Gastrocnemius medialis (tissue), 4 donors: ENCODE data around the gene ZFHX3. TPM values are rescaled to one million over a fixed set of nuclear protein-coding genes. Genes with fewer than 3 reads are reported as not detected.

Experiments
- ATAC-seq, 2 donors: fragments of 150-250 bp; one replicate each; pipeline ENCODE4 v1.9.1; 2016
- DNase-seq, 2 donors: peaks; one replicate each; pipeline ENCODE4 v3.0.0-alpha.2; 2019
- H3K27ac ChIP-seq, 4 donors: fragments of 200-600 bp; sonication (generic); 1 replicate in 1 of 4; 2 replicates in 3 of 4; pipeline ENCODE4 v1.5.1; 2016 to 2018; ENCODE audit warnings: mild to moderate bottlenecking in 2 of 4, moderate library complexity in 1 of 4
- H3K27me3 ChIP-seq, 3 donors: fragments of 200-600 bp; sonication (generic) in 2 of 3; 1 replicate in 1 of 3; 2 replicates in 2 of 3; pipeline versions ENCODE4 v1.5.1 to v1.6.0; 2016 to 2019; ENCODE audit warnings: mild to moderate bottlenecking in 1 of 3, moderate library complexity in 1 of 3
- H3K36me3 ChIP-seq, 2 donors: fragments of 200-600 bp; sonication (generic) in 1 of 2; one replicate each; pipeline ENCODE4 v1.5.1; 2017 to 2018
- H3K4me1 ChIP-seq, 2 donors: fragments of 200-600 bp; sonication (generic) in 1 of 2; one replicate each; pipeline ENCODE4 v1.5.1; 2016 to 2017; ENCODE audit warnings: mild to moderate bottlenecking in 2 of 2
- H3K4me3 ChIP-seq, 4 donors: fragments of 200-600 bp; sonication (generic) in 3 of 4; 1 replicate in 1 of 4; 2 replicates in 3 of 4; pipeline ENCODE4 v1.5.1; 2016 to 2019; ENCODE audit warnings: mild to moderate bottlenecking in 2 of 4
- H3K9me3 ChIP-seq, 3 donors: fragments of 200-600 bp; sonication (generic) in 2 of 3; 1 replicate in 1 of 3; 2 replicates in 2 of 3; pipeline ENCODE4 v1.5.1; 2016 to 2019
- POLR2A ChIP-seq, 2 donors: fragments of 450-650 bp; IDR thresholded peaks; one replicate each; pipeline ENCODE4 v1.6.1; 2017; ENCODE audit warnings: antibody characterized with exemption in 2 of 2, mild to moderate bottlenecking in 2 of 2, moderate library complexity in 2 of 2
- in situ Hi-C, 4 donors: fragments of 200-750 bp; cut with MboI; loops; one replicate each; pipeline versions ENCODE4 v1.15.0 to v1.8.0; 2017; ENCODE audit warnings: low sequenced_read_pairs in 4 of 4
- intact Hi-C: fragments of 100-400 bp; cut with DNase I; formaldehyde crosslinking; loops from one replicate; pipeline ENCODE4 v1.15.1; 2023; ENCODE audit warnings: low total_unique reads
- total RNA-seq, 4 donors: library from RNA; depleted of rRNA; stranded (reverse); fragments of >200 nt; gene quantifications; one replicate each; pipeline versions ENCODE4 v1.1.0 to v1.2.3, GENCODE V29; 2016
- TF ChIP-seq, protein P1 (sequence below), 5 experiments: fragments of 450-650 bp in 3 of 5; fragments of 200-600 bp in 2 of 5; sonication (generic) in 2 of 5; IDR thresholded peaks in 4 of 5; conservative IDR thresholded peaks in 1 of 5; 1 replicate in 4 of 5; 2 replicates in 1 of 5; pipeline ENCODE4 v1.5.1; 2016 to 2019; ENCODE audit warnings: antibody characterized with exemption in 5 of 5, mild to moderate bottlenecking in 3 of 5, moderate library complexity in 3 of 5

Gene ZFHX3
- total RNA-seq, 4 donors from 2014 or later, result 14.0 to 28.5 (median 27.3) TPM

DNA sequence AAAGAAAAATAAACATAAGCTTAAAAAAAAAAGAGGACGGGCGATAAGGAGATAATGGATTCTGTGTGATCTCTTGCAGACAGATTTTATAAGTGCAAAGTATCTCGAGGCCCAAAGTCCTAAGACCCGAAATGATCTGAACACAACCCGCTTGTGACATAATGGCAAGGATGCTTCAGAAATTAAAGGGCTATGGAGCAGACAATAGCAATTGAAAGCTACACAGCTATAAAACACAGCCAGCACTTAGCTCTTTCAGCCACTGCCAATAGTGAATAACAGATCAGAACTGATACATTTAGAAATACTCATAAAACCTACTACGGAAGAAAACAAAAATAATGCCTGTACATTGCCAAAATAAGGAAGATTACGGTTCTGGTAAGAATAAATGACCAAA lies 117.5 kb downstream of the ZFHX3 start:
- no peak for TF ChIP-seq POLR2A (IDR thresholded peaks at IDR 0.05)
- TF ChIP-seq, protein P1, sequence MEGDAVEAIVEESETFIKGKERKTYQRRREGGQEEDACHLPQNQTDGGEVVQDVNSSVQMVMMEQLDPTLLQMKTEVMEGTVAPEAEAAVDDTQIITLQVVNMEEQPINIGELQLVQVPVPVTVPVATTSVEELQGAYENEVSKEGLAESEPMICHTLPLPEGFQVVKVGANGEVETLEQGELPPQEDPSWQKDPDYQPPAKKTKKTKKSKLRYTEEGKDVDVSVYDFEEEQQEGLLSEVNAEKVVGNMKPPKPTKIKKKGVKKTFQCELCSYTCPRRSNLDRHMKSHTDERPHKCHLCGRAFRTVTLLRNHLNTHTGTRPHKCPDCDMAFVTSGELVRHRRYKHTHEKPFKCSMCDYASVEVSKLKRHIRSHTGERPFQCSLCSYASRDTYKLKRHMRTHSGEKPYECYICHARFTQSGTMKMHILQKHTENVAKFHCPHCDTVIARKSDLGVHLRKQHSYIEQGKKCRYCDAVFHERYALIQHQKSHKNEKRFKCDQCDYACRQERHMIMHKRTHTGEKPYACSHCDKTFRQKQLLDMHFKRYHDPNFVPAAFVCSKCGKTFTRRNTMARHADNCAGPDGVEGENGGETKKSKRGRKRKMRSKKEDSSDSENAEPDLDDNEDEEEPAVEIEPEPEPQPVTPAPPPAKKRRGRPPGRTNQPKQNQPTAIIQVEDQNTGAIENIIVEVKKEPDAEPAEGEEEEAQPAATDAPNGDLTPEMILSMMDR (IDR thresholded peaks at IDR 0.05 in 4 of 5, conservative IDR thresholded peaks at IDR 0.05 in 1 of 5), result no peak
- Histone ChIP-seq H3K36me3 (no peaks in the 10 kb centered on the region), H3K27me3 (no peaks in the 10 kb centered on the region), H3K4me1 (peaks cover 47 to 54% of the 10 kb centered on the region in 2 donors), H3K9me3 (no peaks in the 10 kb centered on the region), H3K27ac (peak overlapping the region; percentile 42 to 67 (median 67)), H3K4me3 (no peak overlapping the region)
- ATAC-seq (no peak), DNase-seq (no peak)
- intact Hi-C loops, result loop anchor here (10.0 kb wide), 1 partner anchor 264 kb away; no protein-coding TSS in a partner anchor
- in situ Hi-C loops, result no loop called here

DNA sequence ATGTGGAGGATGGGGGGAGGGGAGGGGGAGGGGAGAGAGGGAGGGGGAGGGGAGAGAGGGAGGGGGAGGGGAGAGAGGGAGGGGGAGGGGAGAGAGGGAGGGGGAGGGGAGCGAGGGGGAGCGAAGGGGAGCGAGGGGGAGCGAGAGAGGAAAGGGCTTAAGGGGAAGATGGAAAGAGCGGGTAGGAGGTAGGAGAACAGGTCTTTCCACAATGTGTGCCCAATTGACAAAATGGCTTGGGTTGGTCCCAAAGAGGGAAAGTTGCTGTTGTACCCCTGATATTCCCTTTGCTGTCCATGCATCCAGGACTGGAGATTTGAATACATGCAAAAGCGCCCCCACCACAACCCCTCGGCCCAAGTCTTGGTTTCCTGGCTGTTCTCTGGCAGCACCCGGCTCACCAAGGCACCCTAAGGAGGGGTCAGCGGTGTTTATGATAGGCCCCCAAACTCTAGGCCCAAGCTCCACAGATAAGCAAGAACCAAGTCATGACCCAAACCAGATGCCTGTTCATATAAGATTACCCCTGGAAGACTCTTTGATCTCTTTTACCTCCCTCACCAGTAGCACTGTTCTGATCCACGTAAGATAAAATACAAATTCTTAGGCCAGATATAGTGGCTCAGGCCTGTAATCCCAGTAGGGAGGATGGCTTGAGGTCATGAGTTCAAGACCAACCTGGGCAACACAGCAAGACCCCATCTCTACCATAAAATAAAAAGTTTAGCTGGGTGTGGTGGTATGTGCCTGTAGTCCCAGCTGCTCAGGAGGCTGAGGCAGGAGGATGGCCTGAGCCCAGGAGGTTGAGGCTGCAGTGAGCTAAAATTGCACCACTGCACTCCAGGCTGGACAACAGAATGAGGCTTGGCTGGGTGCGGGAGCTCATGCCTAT lies 119.6 kb downstream of the ZFHX3 start:
- ATAC-seq (no peak), DNase-seq (no peak)
- TF ChIP-seq, protein P1 (IDR thresholded peaks at IDR 0.05 in 4 of 5, conservative IDR thresholded peaks at IDR 0.05 in 1 of 5), result no peak
- no peak for TF ChIP-seq POLR2A (IDR thresholded peaks at IDR 0.05)
- Histone ChIP-seq H3K27me3 (no peaks in the 10 kb centered on the region), H3K9me3 (no peaks in the 10 kb centered on the region), H3K4me1 (peaks cover 42 to 43% of the 10 kb centered on the region in 2 donors), H3K36me3 (no peaks in the 10 kb centered on the region), H3K4me3 (no peak overlapping the region), H3K27ac (no peak overlapping the region)
- in situ Hi-C loops (no loop called here), intact Hi-C loops (no loop called here)

DNA sequence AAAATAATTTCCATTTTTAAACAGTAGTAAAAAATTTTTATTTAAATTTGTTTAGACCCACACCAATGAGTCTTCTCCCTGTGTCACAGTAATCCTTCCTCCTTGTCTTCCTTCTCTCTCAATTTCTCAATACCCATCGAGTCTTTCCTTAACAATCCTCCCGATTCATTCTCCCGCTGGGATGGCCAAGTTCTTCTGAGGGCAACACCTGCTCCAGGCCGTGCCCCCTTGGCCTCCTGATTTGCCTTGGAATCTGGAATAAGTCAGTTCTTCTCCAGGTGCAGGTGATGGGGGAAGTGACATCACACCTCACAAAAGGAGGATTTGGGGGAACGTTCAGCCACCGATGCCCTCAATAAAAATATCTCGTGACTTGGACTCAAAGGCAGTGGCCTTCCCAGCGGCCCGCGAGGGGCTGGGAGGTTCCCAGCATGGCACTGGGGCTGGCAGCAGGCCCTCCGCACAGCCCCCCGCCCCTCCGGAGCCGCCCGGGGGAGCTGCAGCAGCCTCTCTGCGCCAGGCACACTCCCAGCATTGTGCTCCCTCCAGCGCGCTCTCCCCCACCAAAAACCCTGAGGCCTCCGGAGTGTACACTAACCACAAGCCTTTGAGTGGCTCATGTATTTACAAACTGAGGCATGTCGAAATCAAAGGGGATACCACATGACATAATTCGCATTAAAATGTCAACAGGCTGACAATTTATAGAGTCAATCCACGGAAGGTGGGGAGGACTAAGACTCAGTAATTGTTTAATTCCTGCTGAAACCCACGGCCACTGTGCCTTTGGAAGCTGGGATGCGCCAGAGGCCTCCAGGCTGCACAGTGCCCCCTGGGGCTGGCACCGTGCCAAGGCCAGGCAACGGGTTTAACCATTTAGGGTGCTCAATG lies 120.5 kb downstream of the ZFHX3 start:
- no peaks in the 10 kb centered on the region for H3K9me3 ChIP-seq
- H3K4me3 ChIP-seq, result peak overlapping the region in 1 of 4 donors; percentile 5
- no peaks in the 10 kb centered on the region for H3K36me3 ChIP-seq
- H3K27me3 ChIP-seq, result no peaks in the 10 kb centered on the region
- no peak for DNase-seq
- ATAC-seq, result peak; percentile 47 to 61
- peak overlapping the region in 2 of 4 donors; percentile 4 to 33 for H3K27ac ChIP-seq
- in situ Hi-C loops, result no loop called here
- peaks cover 42 to 51% of the 10 kb centered on the region in 2 donors for H3K4me1 ChIP-seq
- intact Hi-C loops, result no loop called here
- peak in 1 of 2 donors; percentile 13 for TF ChIP-seq POLR2A (IDR thresholded peaks at IDR 0.05)
- TF ChIP-seq, protein P1 (IDR thresholded peaks at IDR 0.05 in 4 of 5, conservative IDR thresholded peaks at IDR 0.05 in 1 of 5), result no peak

DNA sequence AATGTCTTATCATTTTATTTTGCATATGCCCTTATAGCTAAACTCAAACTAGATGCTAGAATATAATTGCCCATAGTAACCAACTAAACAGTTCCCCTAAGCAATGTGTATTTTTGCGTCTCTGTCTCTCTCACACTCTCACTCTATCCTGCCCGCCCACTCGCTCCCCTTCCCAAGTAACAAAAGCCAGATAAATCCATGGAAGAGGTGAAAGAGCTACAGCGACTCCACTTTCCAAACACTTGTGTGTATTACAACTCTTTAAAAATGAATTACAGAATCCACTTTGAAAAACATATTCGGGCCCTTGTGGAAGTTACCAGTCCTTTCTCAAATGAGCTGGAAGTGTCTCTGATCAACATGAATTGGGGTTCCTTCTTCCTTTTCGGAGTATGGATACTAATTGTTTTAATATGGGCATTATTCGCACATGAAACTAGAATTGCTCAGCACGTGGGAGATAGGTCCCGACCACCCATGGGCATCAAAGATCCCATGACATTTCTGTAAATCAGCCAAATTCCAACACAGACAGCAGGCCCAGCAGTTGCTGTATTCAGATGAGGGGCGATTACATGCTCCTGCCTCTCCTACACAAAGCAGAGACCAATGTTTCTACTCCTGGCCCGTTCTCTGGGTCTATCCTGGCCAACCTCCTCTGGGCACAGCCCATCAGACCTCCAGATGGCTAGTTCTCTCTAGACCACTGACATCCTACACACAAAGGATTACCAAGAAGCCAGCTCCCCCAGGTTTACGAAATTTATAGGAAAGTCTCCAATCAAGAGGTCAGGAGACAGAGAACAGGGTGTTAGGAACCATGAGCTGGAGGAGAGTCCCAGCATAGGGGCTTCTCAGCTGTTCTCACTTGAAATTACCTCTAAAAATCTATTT lies 121.5 kb downstream of the ZFHX3 start:
- Histone ChIP-seq H3K4me1 (peaks cover 37 to 53% of the 10 kb centered on the region in 2 donors), H3K4me3 (no peak overlapping the region), H3K27me3 (no peaks in the 10 kb centered on the region), H3K36me3 (no peaks in the 10 kb centered on the region), H3K9me3 (no peaks in the 10 kb centered on the region), H3K27ac (no peak overlapping the region)
- in situ Hi-C loops (no loop called here), intact Hi-C loops (no loop called here)
- TF ChIP-seq POLR2A (IDR thresholded peaks at IDR 0.05), result no peak
- TF ChIP-seq, protein P1 (IDR thresholded peaks at IDR 0.05 in 4 of 5, conservative IDR thresholded peaks at IDR 0.05 in 1 of 5), result no peak
- no peak for DNase-seq
- no peak for ATAC-seq
